ENCODE data around the gene DPH6. TPM values are rescaled to one million over a fixed set of nuclear protein-coding genes. Genes with fewer than 3 reads are reported as not detected.

Gene DPH6
- total RNA-seq, 1 donor from 2014 or later: 18.8 TPM

GRCh38 chr15:35325374-35325941, 220.5 kb downstream of the DPH6 start:
- ChIA-PET CTCF (no interaction called here), POLR2A (no interaction called here)
- intact Hi-C loops (cut with micrococcal nuclease): no loop called here
- H3K27me3 Mint-ChIP-seq: no peaks in the 10 kb centered on the region
- H3K4me1 Mint-ChIP-seq: no peaks in the 10 kb centered on the region
- H3K4me3 Mint-ChIP-seq: no peak overlapping the region
- H3K9me3 Mint-ChIP-seq: no peaks in the 10 kb centered on the region
- no peak for TF ChIP-seq CTCF (IDR thresholded peaks at IDR 0.05)
- H3K27ac Mint-ChIP-seq: no peak overlapping the region
- DNase-seq: no peak
- no peak for ATAC-seq (ENCODE audit: low read depth)
- no peaks in the 10 kb centered on the region for H3K36me3 Mint-ChIP-seq (ENCODE audit: low read depth)

- intact Hi-C loops (cut with micrococcal nuclease): no loop called here
- no peak for ATAC-seq (ENCODE audit: low read depth)
- H3K27me3 Mint-ChIP-seq: no peaks in the 10 kb centered on the region
- no peaks in the 10 kb centered on the region for H3K9me3 Mint-ChIP-seq
- ChIA-PET CTCF (no interaction called here), POLR2A (no interaction called here)
- no peak overlapping the region for H3K4me3 Mint-ChIP-seq
- no peak for TF ChIP-seq CTCF (IDR thresholded peaks at IDR 0.05)
- no peak for DNase-seq
- H3K27ac Mint-ChIP-seq: no peak overlapping the region
- no peaks in the 10 kb centered on the region for H3K4me1 Mint-ChIP-seq
- no peaks in the 10 kb centered on the region for H3K36me3 Mint-ChIP-seq (ENCODE audit: low read depth)
Observed at GRCh38 chr15:35323141-35323540, 222.8 kb downstream of the DPH6 start.

GRCh38 chr15:35321926-35322325, 224.0 kb downstream of the DPH6 start:
- H3K27ac Mint-ChIP-seq: no peak overlapping the region
- no peak overlapping the region for H3K4me3 Mint-ChIP-seq
- intact Hi-C loops (cut with micrococcal nuclease): no loop called here
- DNase-seq (no peak), ATAC-seq (ENCODE audit: low read depth) (no peak)
- H3K27me3 Mint-ChIP-seq: no peaks in the 10 kb centered on the region
- no peaks in the 10 kb centered on the region for H3K36me3 Mint-ChIP-seq (ENCODE audit: low read depth)
- ChIA-PET POLR2A (no interaction called here), CTCF (no interaction called here)
- H3K9me3 Mint-ChIP-seq: peaks cover 2% of the 10 kb centered on the region
- no peaks in the 10 kb centered on the region for H3K4me1 Mint-ChIP-seq
- TF ChIP-seq CTCF (IDR thresholded peaks at IDR 0.05): no peak

- no peaks in the 10 kb centered on the region for H3K36me3 Mint-ChIP-seq (ENCODE audit: low read depth)
- ATAC-seq (ENCODE audit: low read depth) (no peak), DNase-seq (no peak)
- no peak for TF ChIP-seq CTCF (IDR thresholded peaks at IDR 0.05)
- no peak overlapping the region for H3K4me3 Mint-ChIP-seq
- ChIA-PET POLR2A (no interaction called here), CTCF (no interaction called here)
- H3K27me3 Mint-ChIP-seq: no peaks in the 10 kb centered on the region
- intact Hi-C loops (cut with micrococcal nuclease): no loop called here
- H3K4me1 Mint-ChIP-seq: no peaks in the 10 kb centered on the region
- H3K9me3 Mint-ChIP-seq: peaks cover 2% of the 10 kb centered on the region
- H3K27ac Mint-ChIP-seq: no peak overlapping the region
Observed at GRCh38 chr15:35320911-35321310, 225.1 kb downstream of the DPH6 start.

Measured in activated B cell treated with CpG ODN at 0.5 μM for 24 hours (primary cell).